SKM-1 (cell line): ENCODE measurements around the gene WDHD1.
"Not testable (repeated sequence)": the region's sequence is repeated elsewhere in the genome, so short reads cannot be mapped to it uniquely, and the experiment has no call there.

ENCODE experiments used
- DNase-seq: peaks from one replicate; lab custom pipeline; 2025; ENCODE audit not compliant: unreplicated experiment; lab: John Stamatoyannopoulos, UW

Gene WDHD1, protein sequence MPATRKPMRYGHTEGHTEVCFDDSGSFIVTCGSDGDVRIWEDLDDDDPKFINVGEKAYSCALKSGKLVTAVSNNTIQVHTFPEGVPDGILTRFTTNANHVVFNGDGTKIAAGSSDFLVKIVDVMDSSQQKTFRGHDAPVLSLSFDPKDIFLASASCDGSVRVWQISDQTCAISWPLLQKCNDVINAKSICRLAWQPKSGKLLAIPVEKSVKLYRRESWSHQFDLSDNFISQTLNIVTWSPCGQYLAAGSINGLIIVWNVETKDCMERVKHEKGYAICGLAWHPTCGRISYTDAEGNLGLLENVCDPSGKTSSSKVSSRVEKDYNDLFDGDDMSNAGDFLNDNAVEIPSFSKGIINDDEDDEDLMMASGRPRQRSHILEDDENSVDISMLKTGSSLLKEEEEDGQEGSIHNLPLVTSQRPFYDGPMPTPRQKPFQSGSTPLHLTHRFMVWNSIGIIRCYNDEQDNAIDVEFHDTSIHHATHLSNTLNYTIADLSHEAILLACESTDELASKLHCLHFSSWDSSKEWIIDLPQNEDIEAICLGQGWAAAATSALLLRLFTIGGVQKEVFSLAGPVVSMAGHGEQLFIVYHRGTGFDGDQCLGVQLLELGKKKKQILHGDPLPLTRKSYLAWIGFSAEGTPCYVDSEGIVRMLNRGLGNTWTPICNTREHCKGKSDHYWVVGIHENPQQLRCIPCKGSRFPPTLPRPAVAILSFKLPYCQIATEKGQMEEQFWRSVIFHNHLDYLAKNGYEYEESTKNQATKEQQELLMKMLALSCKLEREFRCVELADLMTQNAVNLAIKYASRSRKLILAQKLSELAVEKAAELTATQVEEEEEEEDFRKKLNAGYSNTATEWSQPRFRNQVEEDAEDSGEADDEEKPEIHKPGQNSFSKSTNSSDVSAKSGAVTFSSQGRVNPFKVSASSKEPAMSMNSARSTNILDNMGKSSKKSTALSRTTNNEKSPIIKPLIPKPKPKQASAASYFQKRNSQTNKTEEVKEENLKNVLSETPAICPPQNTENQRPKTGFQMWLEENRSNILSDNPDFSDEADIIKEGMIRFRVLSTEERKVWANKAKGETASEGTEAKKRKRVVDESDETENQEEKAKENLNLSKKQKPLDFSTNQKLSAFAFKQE

GRCh38 chr14:55026793-55027561 is at the start of gene WDHD1, which contains the start of gene SOCS4:
TSS of gene WDHD1 (minus strand) at chr14:55027099. CDS start at chr14:55026787, 312 bp downstream.
TSS of gene SOCS4 (plus strand) at chr14:55027236. CDS start at chr14:55043042, 15,806 bp downstream.
- DNase-seq: peak; percentile 46

GRCh38 chr14:55075628-55076175 is 48.8 kb upstream of the WDHD1 start:
- no peak for DNase-seq

DNA sequence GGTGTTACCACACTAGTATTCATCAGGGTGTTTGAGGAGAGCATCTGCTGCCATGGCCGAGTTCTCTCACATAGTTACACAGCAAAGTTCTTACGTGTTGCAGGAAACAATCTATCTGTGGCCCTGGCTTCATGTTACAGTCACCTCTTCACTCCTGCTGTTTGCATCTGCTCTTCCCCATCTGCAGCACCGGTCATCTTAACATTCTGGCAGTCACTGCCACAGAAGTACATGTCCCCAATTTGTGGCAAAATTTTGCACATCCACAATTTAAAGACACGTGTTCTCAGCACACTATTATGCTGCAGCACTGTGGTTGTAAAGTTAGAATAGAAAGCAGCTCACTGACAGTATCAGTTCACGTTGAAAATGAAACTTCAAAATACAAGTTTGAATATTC is 47.8 kb upstream of the WDHD1 start:
- DNase-seq: no peak

- DNase-seq: no peak
Observed at GRCh38 chr14:55073856-55074255, 47.0 kb upstream of the WDHD1 start.

DNA sequence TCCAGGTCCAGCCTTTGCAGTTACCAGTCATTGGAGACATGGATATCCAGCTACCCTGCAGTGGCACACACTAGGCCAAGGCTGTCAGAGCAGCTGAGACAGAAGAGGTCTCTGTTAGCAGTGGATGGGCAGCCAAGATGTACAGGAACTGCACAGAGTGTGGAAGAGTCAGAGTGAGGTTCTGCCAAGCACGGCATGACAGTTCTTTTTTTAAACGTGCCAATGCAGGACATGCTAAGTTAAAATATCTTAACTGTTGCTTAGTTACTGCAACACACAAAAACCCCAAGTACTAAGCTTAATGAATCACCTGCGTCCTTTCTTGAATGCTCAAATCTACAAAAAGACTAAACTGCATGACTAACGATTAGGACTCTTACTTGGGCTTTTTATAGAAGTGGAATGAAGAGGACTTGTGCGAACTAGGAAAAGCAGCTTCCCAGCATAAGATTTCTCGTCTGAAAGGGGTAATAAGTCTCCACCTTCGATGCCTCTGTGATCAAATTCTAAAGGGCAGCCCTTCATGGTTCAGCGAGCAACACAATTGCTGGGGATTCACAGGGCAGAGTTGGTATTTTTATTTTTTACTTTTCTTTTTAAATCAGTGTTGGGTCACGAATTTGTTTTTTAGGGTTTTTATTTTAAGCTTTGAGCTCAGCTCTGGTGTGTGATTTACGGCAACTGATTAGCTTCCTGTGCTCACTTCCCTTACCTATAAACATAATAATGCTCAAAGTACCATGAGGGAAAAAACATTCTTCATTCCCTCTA is 45.2 kb upstream of the WDHD1 start:
- DNase-seq: no peak

- no peak for DNase-seq
Observed at GRCh38 chr14:55070981-55071411, 44.1 kb upstream of the WDHD1 start.

DNA sequence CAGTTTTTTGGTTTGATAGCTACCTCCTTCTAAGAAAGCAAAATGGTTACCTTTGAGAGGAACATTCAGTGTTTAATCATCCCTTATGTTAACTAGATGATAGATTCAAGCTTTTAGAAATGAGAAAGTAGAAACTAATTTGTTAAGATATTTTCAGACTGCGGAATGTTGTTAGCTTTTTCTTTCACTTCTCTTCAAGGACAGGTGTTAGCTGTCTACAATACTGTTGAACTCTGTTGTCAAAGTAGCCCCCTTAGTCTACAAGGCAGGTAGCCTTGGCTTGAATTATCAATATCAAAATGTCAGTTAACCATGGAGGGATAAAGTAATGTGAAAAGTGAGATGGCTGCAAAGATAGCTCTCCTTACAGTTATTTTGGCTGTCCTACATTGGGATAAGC is 39.3 kb upstream of the WDHD1 start:
- DNase-seq: no peak

- DNase-seq: no peak
Observed at GRCh38 chr14:55065411-55065810, 38.5 kb upstream of the WDHD1 start.

GRCh38 chr14:55064896-55065295 is 38.0 kb upstream of the WDHD1 start:
- not testable (repeated sequence) for DNase-seq

- DNase-seq: no peak
Observed at GRCh38 chr14:55062517-55063351, 35.8 kb upstream of the WDHD1 start.

DNA sequence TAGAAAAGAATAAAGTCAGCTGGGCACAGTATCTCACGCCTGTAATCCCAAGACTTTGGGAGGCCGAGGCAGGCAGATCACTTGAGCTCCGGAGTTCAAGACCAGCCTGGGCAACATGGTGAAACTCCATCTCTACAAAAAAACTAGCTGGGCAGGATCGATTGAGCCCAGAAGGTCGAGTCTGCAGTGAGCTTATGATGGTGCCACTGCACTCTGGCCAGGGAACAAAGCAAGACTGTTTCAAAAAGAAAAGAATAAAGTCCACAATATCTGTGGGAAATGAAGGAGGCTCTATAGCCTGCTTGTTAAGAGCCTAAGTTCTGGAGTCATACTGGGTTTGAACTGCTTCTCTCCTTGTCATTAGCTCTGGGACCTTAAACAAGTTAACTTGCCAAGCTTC is 32.4 kb upstream of the WDHD1 start:
- no peak for DNase-seq

DNA sequence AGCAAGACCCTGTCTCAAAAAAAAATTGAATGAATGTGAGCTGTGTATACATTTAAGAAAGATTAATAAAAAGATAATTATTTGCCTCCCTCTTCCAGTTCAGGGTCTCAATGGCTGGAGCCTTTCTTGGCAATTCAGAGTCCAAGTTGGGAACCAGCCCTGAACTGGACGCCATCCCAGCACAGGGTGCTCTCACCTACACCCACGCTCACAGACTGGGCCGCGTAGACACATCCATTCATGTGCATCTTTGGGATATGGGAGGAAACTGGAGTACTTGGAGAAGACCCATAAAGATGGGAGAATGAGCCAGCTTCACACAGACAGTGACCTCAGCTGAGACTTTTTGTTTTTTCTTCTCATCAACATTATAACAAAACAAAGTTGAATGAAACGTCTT is 31.0 kb upstream of the WDHD1 start:
- no peak for DNase-seq

DNA sequence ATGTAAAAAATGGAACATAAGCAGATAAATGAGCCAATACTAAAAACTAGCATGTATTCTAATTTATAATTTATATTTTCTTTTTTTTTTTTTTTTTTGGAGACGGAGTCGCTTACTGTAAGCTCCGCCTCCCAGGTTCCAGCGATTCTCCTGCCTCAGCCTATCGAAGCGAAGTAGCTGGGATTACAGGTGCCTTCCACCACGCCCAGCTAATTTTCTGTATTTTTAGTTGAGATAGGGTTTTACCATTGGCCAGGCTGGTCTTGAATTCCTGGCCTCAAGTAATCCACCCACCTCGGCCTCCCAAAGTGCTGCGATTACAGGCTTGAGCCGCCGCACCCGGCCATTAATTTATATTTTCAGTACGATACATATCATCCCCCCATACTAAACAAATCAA is 27.2 kb upstream of the WDHD1 start:
- DNase-seq: no peak

DNA sequence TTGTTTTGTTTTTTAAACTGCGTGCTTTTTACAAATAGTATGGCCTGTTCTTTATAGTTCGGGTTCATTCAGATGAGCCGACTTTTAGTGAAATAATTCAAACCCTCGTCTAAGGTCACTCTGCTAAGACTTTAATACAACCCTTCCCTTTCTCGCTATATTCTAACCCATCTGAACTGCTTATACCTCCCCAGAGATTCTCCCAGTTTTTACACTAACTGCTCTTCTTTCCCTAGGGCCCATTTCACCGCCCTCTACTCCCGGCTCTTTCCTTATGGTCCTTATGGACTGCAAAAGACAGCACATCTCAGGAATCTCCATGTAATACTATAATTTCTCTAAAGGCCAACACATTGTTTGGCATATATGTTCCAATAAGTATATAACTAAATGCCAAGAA is 26.6 kb upstream of the WDHD1 start:
- DNase-seq: no peak

DNA sequence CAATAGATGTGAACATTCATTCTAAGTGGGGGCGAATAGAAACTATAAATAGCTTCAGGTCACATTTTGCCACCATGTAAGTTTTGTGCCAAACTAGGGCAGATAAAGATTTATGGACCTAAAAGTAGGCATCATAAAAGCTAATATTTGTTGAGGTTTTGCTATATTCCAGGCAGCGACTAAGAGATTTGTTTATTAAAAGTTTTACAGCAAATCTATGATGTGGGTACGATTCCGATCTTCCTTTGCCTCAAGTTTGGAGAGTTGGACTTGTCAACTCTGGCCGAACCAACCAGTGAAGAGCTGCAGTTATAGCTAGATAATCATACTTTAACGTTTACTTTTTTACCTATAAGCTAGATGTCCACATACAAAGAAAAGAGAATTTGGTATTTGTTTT is 26.1 kb upstream of the WDHD1 start:
- no peak for DNase-seq

- no peak for DNase-seq
Observed at GRCh38 chr14:55052269-55052930, 25.5 kb upstream of the WDHD1 start.

- DNase-seq: peak; percentile 9
Observed at GRCh38 chr14:55051423-55052268, 24.7 kb upstream of the WDHD1 start, which contains the start of gene MAPK1IP1L. TSS of gene MAPK1IP1L (plus strand) at chr14:55051647. CDS start at chr14:55061684, 10,037 bp downstream.
